Uterus (tissue), 2 donors: ENCODE results near the gene PMEPA1.

Experiments
- POLR2A ChIP-seq, 2 donors: fragments of 450-650 bp; IDR thresholded peaks; one replicate each; pipeline ENCODE4 v1.6.1; 2016; ENCODE audit warnings: antibody characterized with exemption in 2 of 2, mild to moderate bottlenecking in 1 of 2, moderate library complexity in 1 of 2
- TF ChIP-seq, protein P1 (sequence below), 4 experiments: fragments of 200-600 bp in 2 of 4; fragments of 450-650 bp in 2 of 4; sonication (generic) in 2 of 4; IDR thresholded peaks; one replicate each; pipeline ENCODE4 v1.5.1; 2016 to 2019; ENCODE audit warnings: antibody characterized with exemption in 4 of 4, mild to moderate bottlenecking in 2 of 4, moderate library complexity in 1 of 4

DNA sequence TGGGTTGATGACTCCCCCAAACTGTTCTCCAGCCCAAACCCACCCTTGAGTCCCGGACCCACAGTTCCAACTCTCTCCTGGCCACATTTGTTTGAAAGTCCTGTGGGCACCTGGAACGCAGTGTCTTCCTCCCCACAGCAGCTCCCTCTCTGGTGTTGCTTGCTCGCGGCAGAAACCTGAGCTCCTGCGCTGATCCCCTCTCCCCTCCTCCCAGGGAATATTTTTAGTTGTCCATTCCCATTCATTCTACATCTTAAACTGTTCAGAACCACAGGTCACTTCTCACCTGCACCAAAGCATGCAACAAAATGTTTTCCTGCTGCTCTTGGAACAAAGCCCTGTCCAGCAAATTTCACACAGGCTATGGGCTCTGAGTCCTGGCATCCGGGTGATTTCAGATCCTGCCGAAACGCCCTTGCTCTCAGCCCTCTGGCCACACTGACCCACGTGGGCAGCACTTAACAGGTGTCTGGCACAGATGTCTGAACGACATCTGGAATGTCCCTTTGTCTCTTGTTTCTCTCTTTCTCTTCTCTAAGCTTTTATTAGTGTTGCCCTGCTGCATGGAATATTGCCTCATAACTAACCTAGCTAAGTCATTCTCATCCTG lies 27.0 kb upstream of the PMEPA1 start:
- TF ChIP-seq, protein P1, sequence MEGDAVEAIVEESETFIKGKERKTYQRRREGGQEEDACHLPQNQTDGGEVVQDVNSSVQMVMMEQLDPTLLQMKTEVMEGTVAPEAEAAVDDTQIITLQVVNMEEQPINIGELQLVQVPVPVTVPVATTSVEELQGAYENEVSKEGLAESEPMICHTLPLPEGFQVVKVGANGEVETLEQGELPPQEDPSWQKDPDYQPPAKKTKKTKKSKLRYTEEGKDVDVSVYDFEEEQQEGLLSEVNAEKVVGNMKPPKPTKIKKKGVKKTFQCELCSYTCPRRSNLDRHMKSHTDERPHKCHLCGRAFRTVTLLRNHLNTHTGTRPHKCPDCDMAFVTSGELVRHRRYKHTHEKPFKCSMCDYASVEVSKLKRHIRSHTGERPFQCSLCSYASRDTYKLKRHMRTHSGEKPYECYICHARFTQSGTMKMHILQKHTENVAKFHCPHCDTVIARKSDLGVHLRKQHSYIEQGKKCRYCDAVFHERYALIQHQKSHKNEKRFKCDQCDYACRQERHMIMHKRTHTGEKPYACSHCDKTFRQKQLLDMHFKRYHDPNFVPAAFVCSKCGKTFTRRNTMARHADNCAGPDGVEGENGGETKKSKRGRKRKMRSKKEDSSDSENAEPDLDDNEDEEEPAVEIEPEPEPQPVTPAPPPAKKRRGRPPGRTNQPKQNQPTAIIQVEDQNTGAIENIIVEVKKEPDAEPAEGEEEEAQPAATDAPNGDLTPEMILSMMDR (IDR thresholded peaks at IDR 0.05): no peak
- TF ChIP-seq POLR2A (IDR thresholded peaks at IDR 0.05): no peak
